GM18526 (cell line): ENCODE results near the gene STARD3.

Source experiments
- POLR2A ChIP-seq: IDR thresholded peaks from 3 replicates; pipeline ENCODE4 v1.6.1; 2011; ENCODE audit not compliant: insufficient read length; ENCODE audit errors: extremely low read depth

STARD3 gene

DNA sequence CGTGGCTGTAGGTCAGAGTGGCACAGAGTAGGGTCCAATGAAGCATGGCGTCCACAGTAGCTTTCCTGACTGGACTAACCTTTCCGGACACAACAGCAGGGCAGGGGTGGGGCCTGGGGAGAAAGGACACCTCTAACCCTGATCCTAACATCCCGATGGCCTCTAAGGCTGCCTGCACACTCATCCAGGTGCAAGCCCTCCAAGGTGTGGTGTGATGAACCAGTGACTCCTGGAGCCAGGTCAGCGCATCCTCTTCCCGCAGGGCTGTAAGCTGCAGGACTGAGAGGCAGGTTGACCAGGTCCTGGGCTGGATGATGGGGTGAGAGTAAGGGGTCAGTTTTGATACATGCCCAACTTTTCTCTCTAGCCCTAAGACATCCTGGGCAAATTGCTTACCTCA lies 59.8 kb downstream of the STARD3 start:
- TF ChIP-seq POLR2A, result no peak

DNA sequence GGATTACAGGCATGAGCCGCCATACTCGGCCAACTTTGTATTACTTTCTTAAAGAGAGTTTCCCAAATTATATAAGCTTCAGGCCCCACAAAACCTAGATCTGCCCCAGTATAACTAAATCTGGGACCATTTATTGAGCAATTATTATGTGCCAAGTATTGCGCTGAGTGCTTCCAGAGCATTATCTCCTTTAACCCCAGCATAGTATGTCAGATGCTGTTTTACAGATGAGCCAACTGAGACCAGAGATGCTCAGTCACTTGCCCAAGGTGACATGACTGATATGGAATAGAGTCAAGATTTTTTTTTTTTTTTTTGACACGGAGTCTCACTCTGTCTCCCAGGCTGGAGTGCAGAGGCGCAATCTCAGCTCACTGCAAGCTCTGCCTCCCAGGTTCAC lies 61.0 kb downstream of the STARD3 start:
- no peak for TF ChIP-seq POLR2A

DNA sequence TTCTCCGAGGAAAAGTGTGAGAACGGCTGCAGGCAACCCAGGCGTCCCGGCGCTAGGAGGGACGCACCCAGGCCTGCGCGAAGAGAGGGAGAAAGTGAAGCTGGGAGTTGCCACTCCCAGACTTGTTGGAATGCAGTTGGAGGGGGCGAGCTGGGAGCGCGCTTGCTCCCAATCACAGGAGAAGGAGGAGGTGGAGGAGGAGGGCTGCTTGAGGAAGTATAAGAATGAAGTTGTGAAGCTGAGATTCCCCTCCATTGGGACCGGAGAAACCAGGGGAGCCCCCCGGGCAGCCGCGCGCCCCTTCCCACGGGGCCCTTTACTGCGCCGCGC lies 62.8 kb downstream of the STARD3 start, which contains the start of gene ERBB2:
Gene ERBB2 (plus strand): TSS at position 247 of the 330 bp plus-strand sequence. CDS start 175 bp downstream, outside the sequence.
- TF ChIP-seq POLR2A, result no peak

DNA sequence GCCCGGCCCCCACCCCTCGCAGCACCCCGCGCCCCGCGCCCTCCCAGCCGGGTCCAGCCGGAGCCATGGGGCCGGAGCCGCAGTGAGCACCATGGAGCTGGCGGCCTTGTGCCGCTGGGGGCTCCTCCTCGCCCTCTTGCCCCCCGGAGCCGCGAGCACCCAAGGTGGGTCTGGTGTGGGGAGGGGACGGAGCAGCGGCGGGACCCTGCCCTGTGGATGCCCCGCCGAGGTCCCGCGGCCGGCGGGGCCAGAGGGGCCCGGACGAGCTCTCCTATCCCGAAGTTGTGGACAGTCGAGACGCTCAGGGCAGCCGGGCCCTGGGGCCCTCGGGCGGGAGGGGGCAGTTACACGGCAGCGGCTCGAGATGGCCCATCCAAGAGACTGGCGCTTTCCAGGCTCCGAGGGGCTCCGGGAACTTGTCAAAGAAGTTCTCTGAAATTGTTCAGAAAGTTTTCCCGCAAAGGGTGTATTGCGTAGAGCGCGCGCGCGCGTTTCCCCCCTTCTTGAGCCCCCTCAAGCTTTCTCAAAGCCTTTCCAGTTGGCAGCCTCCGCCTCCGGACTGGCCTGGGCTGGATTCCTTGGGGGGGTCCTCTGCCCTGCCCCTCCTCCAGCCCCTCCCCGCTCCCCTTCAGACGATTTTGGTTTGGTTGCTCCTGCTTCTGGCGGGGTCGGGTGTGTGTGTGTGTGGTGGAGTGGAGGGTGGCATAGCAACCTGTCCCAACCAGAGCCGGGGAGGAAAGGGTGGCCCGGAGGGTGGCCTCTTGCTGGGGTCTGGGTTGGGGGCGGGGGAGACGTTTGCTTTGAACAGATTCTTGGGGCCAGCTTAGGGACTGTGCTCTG lies 63.4 kb downstream of the STARD3 start:
- no peak for TF ChIP-seq POLR2A

DNA sequence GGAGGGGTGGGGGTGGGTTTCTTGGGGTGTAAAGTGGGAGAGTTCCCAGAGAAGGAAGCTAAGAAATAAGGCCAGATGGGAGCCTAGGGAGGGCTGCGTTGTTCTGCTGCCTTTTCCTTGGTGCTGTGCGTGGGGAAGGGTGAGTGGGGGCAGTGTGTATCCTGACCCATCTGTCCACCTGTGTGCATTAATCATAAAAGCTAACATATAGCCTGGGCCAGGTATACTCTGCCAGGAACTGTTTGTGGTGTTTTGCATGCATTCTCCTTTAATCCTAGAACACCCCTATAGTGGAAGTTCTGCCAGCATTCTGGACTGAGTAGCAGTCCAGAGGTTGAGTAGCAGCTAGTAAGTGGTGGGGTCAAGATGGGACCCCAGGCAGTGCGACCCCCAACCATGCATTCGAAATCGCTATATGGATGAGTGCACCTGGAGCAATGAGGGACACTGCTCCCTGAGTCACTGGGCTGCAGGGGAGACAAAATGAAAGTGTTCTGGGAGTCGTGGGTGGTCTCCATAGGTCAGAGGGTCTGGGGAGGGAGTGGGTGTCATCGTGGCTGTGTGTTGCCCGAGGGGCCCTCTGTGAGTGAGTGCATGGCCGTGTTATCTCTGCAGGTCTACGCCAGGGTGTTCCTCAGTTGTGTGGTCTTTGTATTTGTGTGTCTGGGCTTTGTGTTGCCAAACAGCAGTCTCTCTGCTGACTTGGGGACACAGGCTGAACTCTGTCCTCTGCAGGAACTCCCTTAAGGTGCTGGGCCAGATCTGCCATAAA lies 64.3 kb downstream of the STARD3 start:
- TF ChIP-seq POLR2A, result no peak

DNA sequence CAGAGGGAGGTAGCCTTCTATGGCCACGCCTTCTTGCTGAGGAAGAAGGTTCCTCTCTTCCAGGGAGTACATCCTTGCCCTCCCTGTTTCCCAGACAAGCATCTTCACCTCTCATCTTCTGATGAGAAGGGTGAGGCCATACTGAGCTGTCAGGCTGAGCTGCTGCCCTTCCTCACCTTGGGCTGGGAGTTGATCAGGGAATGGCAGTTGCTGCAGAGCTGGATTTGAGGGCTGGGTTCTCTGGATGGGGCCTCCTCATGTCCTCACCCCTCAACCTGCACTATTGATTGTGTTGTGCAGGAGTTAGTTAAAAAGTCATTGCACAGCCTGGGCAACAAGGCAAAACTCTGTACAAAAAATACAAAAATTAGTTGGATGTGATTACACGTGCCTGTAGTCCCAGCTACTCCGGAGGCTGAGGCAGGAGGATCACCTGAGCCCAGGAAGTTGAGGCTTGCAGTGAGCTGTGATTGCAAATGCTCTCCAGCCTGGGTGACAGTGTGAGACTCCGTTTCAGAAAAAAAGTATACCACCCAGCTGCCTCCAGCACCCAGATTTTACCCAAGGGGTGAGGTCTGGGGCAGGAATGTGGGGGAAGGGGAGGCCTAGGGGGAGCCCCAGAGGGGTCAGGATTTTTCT lies 65.0 kb downstream of the STARD3 start:
- TF ChIP-seq POLR2A, result no peak

DNA sequence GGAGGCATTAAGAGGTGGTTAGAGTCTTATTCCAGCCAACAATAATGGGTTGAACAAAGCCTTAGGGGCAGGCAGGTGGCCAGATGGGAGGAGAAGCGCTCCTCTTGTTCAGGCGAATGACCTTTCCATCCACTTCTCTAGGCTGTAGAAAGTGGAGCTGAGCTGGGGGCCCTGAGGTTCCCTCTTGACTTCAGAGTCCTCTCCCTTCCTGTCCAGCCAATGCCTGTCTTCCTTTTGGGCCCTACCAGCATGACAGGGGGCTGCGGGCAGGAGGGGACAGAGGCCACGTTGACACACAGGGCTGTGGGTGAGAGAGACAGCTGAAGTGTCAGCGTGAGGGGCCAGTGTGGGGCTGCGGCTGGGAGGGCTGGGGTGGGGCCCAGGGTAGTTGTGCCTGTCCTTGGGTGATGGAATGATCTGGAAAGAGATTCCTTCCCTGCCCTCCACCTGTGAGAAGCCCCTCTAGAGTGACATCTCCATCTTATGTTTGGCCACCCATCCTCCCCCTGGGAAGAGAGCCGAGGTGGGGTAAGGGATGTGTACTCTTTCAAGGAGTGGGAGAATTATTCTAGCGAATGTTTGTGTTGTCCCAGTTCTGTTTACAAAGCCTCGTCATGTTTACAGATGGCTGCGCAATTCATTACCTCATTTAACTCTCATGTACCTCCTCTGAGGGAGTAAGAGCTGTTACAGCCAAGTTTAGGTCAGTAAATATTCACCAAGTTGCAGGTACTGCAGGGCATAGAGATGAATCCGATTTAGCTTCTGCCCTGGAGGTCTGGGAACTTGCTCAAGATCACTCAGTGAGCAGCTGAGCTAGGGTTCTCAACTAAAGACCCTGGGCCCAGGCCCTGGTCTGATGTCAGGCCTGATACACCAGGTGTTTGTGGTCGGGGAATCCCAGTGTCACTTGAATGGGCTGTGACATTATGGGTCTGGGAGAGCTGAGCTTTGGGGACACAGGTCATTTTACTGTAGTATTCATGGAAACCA lies 66.3 kb downstream of the STARD3 start:
- TF ChIP-seq POLR2A, result no peak

DNA sequence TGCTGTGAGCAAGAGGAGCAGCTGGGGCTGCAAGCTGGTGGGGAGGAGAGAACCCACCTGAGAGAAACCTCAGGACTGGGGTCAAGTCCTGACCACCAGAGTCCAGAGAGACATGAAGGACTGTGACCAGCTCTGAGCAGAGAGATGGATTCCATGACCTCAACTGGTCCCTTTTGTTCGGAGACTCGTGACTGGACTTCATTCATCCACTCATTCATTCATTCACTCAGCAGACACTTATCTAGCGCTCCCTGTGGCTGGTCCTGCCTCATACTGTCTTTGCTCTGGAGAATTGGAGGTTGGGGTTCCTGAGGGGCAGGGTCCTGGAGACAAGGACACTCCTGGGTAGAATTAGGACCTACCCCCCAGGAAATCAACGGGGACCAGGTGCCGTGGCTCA lies 67.0 kb downstream of the STARD3 start:
- no peak for TF ChIP-seq POLR2A

DNA sequence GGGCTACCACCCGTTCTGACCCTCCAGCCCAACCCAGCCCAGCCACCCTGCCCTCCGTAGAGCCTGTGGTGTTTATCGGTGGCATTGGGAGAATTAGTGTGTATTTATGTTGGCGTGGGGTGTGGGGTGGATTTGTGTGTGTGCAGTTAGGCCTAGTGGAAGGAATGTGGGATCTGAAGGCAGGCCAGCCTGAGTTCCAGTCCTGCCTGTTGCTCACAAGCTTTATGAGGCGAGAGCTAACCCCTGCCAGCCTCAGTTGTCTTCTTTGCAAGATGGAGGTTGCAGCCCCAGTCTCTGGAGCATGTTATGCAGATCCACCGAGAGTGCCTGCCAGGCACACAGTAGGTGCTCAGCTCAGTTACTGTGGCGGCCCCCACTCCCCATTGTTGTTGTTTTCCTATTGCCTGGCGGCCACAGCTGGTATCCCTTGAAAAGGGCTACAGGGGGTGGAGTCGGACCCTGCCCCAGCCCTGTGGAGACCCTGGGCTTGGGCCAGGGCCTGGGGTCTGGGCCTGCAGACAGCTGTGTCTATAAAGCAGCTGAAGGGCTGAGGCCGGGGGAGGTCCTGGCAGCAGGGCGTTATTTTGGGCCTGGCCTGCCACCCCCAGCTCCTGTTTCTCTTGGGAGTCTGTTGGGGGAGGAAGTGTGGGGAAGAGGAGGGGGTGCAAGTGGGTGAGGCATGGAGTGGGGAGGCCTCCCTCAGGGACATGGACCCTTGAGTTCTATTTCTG lies 68.0 kb downstream of the STARD3 start:
- TF ChIP-seq POLR2A, result no peak

DNA sequence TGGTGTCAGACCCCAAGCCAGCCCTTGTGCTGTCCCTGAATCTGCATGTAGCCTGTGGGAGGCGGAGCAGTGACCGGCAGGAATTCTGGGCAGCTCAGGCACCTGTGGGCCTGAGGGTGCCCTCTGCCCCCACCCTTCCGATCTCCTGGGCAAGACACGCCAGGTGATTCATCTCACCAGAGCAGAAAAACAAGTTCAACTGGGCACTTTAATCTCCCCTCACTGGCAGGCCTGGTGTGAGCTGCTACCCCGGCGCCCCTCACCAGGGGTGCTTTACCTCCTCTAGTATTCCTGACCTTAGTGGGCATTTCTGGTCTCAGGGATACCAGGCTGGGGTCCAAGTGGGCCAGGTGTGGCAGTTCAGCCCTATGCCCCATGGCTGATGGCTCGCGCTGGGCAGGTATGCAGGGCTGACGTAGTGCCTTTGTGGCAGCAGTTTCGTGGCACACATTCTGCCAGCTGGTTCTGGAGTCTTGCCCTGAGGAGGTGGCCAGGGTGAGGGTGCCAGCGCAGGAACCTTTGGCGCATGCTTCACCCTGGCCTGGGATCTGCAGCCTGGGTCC lies 68.9 kb downstream of the STARD3 start:
- TF ChIP-seq POLR2A, result no peak

DNA sequence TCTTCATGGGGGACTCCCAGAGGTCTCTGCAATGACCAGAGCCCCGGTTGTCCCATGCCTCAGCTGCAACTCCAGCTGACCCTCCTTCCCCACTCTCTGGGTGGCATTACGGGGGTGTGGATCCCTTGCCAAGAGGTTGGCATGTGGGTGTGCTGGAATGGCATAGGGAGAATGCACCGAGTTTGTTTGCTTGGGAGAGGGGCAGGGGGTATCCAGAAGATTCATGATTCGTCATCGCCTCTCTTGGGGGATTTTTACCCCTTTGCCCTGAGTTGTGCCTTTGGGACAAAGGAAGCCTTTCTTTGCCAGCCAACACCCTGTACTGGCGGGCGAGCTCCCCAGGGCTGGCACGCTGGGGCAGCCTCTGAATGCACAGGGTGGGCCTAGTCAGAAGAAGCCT lies 69.4 kb downstream of the STARD3 start:
- TF ChIP-seq POLR2A, result no peak

DNA sequence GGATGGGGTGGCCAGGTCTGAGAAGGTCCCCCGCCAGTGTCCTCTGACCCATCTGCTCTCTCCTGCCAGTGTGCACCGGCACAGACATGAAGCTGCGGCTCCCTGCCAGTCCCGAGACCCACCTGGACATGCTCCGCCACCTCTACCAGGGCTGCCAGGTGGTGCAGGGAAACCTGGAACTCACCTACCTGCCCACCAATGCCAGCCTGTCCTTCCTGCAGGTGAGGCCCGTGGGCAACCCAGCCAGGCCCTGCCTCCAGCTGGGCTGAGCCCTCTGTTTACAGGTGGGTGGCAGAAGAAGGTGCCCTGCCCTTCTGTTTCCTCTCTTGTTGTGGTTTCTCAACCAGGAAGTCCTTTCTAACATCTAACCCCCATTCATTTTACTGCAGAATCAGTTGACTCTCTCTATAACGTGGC lies 70.0 kb downstream of the STARD3 start:
- TF ChIP-seq POLR2A, result no peak

DNA sequence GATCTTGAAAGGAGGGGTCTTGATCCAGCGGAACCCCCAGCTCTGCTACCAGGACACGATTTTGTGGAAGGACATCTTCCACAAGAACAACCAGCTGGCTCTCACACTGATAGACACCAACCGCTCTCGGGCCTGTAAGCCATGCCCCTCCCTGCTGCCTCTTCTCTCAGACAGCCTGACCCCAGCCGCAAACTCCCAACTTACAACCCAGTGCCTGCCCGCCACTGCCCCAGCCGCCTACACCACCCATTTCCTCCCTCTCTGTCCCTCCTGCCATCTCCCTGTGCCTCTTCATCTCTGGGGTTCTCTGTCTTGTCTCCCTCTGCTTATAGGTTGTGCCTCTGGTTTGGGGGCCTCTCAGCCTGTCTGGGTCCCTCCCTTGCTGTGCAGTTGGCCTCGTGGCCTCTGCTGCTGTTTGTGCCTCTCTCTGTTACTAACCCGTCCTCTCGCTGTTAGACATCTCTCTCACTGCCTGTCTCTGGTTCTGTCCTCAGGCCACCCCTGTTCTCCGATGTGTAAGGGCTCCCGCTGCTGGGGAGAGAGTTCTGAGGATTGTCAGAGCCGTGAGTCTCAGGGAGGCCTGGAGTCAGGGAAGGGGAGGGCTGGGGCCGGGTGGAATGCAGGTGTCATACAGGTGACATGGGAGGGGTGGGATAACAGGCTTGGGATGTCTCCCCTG lies 72.5 kb downstream of the STARD3 start:
- no peak for TF ChIP-seq POLR2A
